GM12878 (cell line): ENCODE measurements around the gene FRRS1L. TPM values are rescaled to one million over a fixed set of nuclear protein-coding genes. Genes with fewer than 3 reads are reported as not detected.
A peak's percentile ranks its signal among the peaks of the same experiment; 100 is the strongest.

ENCODE experiments used
- ATF2 ChIP-seq: IDR thresholded peaks from 2 replicates; pipeline ENCODE4 v1.6.1; 2012; ENCODE audit warnings: low read length, inconsistent platforms
- BCL11A ChIP-seq: IDR thresholded peaks from 2 replicates; pipeline ENCODE4 v1.6.1; 2011; ENCODE audit warnings: low read depth, low read length
- CEBPB ChIP-seq, 2 experiments: fragments of 150-350 bp in 1 of 2; IDR thresholded peaks; 2 replicates each; pipeline ENCODE4 v1.6.1; 2012 to 2014; ENCODE audit warnings: low read depth in 2 of 2, low read length in 2 of 2, borderline replicate concordance in 1 of 2, inconsistent platforms in 1 of 2
- CHD1 ChIP-seq: IDR thresholded peaks from 2 replicates; pipeline ENCODE4 v1.6.1; 2012; ENCODE audit warnings: low read depth, low read length, improper control_type of control experiment
- CHD4 ChIP-seq: fragments of 200-600 bp; sonication (generic); IDR thresholded peaks from 2 replicates; pipeline ENCODE4 v1.6.1; 2016; ENCODE audit warnings: mild to moderate bottlenecking
- EED ChIP-seq: sonication (generic); IDR thresholded peaks from 2 replicates; pipeline ENCODE4 v1.6.1; 2016; ENCODE audit warnings: antibody characterized with exemption, low read depth
- ETV6 ChIP-seq, 2 experiments: fragments of 450-650 bp in 1 of 2; IDR thresholded peaks in 1 of 2; conservative IDR thresholded peaks in 1 of 2; 2 replicates each; pipeline ENCODE4 v1.6.1; 2014; ENCODE audit warnings: antibody characterized with exemption in 1 of 2, borderline replicate concordance in 1 of 2, low read depth in 1 of 2, mild to moderate bottlenecking in 1 of 2, moderate library complexity in 1 of 2
- FOXK2 ChIP-seq: fragments of 450-650 bp; IDR thresholded peaks from 2 replicates; pipeline ENCODE4 v1.6.1; 2017; ENCODE audit warnings: mild to moderate bottlenecking, moderate library complexity
- HDGF ChIP-seq: fragments of 450-650 bp; IDR thresholded peaks from 2 replicates; pipeline ENCODE4 v1.6.1; 2016; ENCODE audit warnings: antibody characterized with exemption
- KLF5 ChIP-seq: fragments of 450-650 bp; IDR thresholded peaks from 2 replicates; pipeline ENCODE4 v1.6.1; 2014; ENCODE audit warnings: mild to moderate bottlenecking; ENCODE audit not compliant: partially characterized antibody
- NFYA ChIP-seq: IDR thresholded peaks from 2 replicates; pipeline ENCODE4 v1.6.1; 2011; ENCODE audit warnings: low read depth, mild to moderate bottlenecking, low read length, improper control_type of control experiment, borderline replicate concordance
- NR2F1 ChIP-seq: fragments of 450-650 bp; conservative IDR thresholded peaks from 2 replicates; pipeline ENCODE4 v1.6.1; 2017; ENCODE audit warnings: mild to moderate bottlenecking
- PKNOX1 ChIP-seq: fragments of 450-650 bp; IDR thresholded peaks from 2 replicates; pipeline ENCODE4 v1.6.1; 2016; ENCODE audit warnings: mild to moderate bottlenecking
- POU2F2 ChIP-seq: IDR thresholded peaks from 3 replicates; pipeline ENCODE4 v1.6.1; 2011; ENCODE audit warnings: low read depth, mild to moderate bottlenecking, low read length, borderline replicate concordance
- PRDM15 ChIP-seq: fragments of 450-650 bp; formaldehyde crosslinking; IDR thresholded peaks from 2 replicates; pipeline ENCODE4 v1.4.0; 2020; ENCODE audit warnings: mild to moderate bottlenecking, moderate library complexity
- RFX5 ChIP-seq: IDR thresholded peaks from 2 replicates; pipeline ENCODE4 v1.6.1; 2011; ENCODE audit warnings: low read depth, low read length, improper control_type of control experiment
- SREBF2 ChIP-seq: IDR thresholded peaks from 2 replicates; pipeline ENCODE4 v1.6.1; 2012; ENCODE audit warnings: mild to moderate bottlenecking, low read length
- ZBED1 ChIP-seq: IDR thresholded peaks from 2 replicates; pipeline ENCODE4 v1.6.1; 2016; ENCODE audit warnings: borderline replicate concordance
- ZBTB33 ChIP-seq: fragments of 450-650 bp; IDR thresholded peaks from 2 replicates; pipeline ENCODE4 v1.6.1; 2017; ENCODE audit warnings: mild to moderate bottlenecking
- ZBTB4 ChIP-seq: fragments of 450-650 bp; formaldehyde crosslinking; IDR thresholded peaks from 2 replicates; pipeline ENCODE4 v1.4.0; 2022; ENCODE audit warnings: mild to moderate bottlenecking, moderate library complexity
- polyA plus RNA-seq, 11 experiments: library from polyadenylated mRNA; depleted of rRNA in 4 of 11; unstranded in 6 of 11; stranded (reverse) in 5 of 11; fragments of >200 nt; fragmentation: Nextera tagmentation in 4 of 11; fragmentation: Illumina TruSeq in 1 of 11; extraction: Ambion mirVana in 4 of 11; extraction: Trizol in 1 of 11; gene quantifications; 1 replicate in 1 of 11; 2 replicates in 10 of 11; pipeline versions ENCODE4 v1.2.1 to v1.2.3, GENCODE V29; 2011 to 2016; ENCODE audit warnings: inconsistent platforms in 2 of 11, missing spikeins in 2 of 11, low read depth in 1 of 11
- total RNA-seq, 4 experiments: library from RNA; depleted of rRNA in 3 of 4; stranded (reverse); fragments of >200 nt in 3 of 4; fragmentation: Illumina TruSeq in 1 of 4; extraction: Trizol in 1 of 4; gene quantifications; 2 replicates each; pipeline versions ENCODE4 v1.2.1 to v1.2.3, GENCODE V29; 2013 to 2021

Gene FRRS1L
- total and polyA plus RNA-seq, 10 of the 15 experiments (the other 5 are each of a cell fraction or from before 2014, with no cell fraction given) = not detected

DNA sequence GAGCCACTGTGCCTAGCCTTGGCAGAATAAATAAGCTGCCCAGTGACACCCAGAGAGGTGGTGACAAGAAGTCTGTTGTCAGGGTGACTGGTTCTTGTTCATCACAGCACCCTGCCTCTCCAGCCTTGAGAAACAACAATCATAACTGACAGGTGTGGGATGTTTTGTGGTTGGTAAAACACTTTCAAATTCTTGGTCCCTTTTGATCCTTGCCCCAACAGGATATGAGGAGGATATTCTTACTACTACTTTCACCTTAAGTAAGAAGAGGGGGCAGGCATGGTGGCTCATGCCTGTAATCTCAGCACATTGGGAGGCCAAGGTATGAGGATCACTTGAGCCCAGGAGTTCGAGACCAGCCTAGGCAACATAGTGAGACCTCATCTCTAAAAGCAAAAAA is 14.2 kb upstream of the FRRS1L start (continued):
- TF ChIP-seq ZBTB33 = no peak
- peak; percentile 41; the same call in 1 of the 2 replicates for TF ChIP-seq BCL11A
- TF ChIP-seq NR2F1 = no peak
- no peak for TF ChIP-seq PRDM15 (CRISPR knock-in tag)
- TF ChIP-seq ATF2 = peak; percentile 69; the same call in 1 of the 2 replicates
- peak; percentile 77 for TF ChIP-seq PKNOX1
- TF ChIP-seq FOXK2 = no peak
- no peak for TF ChIP-seq SREBF2
- peak; percentile 58; the same call in 1 of the 2 replicates for TF ChIP-seq EED
- peak in 1 of 2 experiments; percentile 58; a peak in 1 of 4 replicates for TF ChIP-seq ETV6 (conservative IDR thresholded peaks at IDR 0.05 in 1 of 2, IDR thresholded peaks at IDR 0.05 in 1 of 2; ENCODE audit: borderline replicate concordance in 1 of 2, low read depth in 1 of 2)
- no peak for TF ChIP-seq ZBTB4 (CRISPR knock-in tag)
- no peak for TF ChIP-seq CHD4
- no peak for TF ChIP-seq NFYA
- TF ChIP-seq POU2F2 = no peak
- TF ChIP-seq ZBED1 = peak; percentile 30; the same call in 1 of the 2 replicates
- no peak for TF ChIP-seq CEBPB (IDR thresholded peaks at IDR 0.05; ENCODE audit: borderline replicate concordance in 1 of 2, low read depth in 2 of 2, low read length in 2 of 2)
- no peak for TF ChIP-seq HDGF
- no peak for TF ChIP-seq CHD1
- no peak for TF ChIP-seq KLF5
- TF ChIP-seq RFX5 = no peak
